ENCODE measurements around the gene DLG2.

Gene DLG2

DNA sequence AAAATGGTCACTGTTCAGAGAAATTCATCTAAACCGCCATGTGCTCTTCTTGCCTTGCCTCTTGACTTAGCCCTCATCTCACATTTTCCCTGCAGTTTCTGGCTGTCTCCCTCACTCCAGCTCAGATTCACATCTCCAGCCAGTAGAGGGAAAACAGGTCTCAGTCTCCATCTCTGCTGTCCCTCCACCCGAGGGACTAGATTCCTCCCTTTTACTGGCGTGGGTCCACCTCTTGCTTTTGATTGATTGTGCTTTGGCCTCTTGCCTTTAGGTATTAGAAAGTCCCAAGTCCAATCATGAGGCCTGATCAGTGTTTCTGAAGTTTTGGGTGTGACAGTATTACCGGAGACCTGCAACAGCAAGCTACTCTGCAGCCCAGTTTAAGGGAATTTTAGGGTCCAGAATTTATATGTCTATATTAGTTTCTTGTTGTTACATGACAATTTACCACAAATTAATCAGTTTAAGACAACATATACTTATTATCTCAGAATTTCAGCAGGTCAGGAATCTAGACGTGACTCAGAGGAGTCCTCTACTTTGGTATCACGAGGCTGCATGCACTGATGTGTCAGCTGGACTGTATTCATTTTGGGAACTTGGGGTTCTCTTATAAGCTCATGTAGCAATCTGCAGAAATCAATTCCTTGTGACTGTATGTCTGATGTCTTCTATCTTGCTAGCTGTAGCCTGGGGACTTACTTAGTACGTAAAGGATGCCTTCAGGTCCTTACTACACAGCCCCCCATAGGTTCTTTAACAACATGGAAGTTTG, 1535.7 kb downstream of the DLG2 start:
- no peak for DNase-seq (ENCODE audit: low spot score)

DNA sequence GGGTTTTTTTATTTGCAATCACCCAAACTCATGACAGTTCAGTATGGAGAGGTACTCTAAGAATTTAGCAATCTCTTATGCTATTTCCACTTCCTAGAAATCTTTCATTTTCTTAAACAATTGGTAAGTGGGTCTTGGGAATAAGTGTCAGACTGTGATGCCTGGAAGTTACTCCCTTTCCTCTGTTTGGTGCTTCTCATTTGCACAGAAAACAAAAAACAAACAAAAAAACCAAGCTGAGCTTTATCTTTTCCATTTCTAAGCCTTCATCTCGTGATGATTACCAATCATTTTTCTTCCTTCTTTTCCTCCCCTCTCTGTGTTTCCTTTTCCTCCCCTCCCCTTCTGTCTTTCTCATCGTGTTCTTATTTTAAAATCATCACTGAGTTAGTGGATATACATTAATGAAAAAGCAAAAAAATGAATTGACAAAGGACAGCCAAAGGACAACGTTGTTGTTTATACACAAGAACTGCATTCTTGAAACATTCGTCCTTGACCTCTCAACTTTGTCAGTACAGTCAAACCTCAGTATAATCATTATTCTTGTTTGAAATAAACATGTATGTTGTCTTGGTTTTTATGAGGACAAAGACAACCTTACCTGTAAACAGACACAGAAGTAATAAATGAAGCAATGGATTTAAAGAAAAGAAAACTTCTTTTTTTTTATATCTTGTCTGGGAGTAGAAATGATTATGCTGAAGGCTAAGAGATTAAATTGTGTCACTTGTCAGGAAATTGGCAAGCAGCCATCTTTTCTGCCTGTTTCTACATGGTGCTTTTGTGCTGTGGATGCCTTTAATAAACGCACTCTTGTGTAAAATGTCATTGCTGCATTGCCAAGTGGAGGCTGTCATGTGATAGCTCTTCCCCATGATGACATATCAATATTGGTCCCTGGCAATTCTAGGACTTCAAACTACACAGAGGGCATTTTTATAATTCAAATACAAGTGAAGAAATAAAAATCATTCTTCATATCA, 1537.8 kb downstream of the DLG2 start:
- DNase-seq (ENCODE audit: low spot score), result no peak

DNA sequence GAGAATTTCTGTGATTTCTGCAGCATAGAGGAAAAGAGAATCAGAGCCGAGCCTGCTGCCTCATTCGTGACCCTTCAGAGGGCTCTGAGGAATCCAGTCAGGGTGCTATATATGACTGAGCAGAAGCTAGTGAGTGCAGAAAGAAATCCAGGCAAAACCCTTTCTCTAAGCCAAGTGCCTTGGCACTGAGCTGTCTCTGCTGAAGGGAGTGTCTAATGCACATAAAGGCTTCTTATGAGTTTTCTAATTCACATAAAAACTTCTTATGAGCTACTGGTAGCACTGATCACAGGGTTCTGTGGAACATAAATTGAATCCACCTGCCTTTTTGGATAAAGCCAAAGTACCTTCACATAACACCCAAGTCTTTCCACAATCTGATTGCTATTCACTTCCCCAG, 1555.3 kb downstream of the DLG2 start:
- DNase-seq (ENCODE audit: low spot score), result no peak

DNA sequence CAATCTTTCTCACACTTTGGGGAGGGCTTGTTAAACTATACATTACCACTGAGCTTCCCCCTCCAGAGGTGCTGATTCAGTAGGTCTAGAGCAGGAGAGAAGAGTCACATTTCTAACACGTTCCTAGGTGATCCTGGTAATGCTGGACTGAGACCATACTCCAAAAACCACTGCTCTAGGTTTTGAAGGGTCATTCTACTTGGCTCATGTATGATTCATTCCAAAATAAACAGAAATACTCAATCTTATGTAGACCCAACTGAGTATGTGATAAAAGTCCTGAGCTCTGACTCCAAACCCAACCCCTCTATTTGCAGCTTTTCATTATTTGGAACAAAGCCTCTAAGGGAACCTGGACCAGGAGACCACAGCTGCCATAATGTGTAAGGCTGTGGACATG, 1558.1 kb downstream of the DLG2 start:
- no peak for DNase-seq (ENCODE audit: low spot score)

DNA sequence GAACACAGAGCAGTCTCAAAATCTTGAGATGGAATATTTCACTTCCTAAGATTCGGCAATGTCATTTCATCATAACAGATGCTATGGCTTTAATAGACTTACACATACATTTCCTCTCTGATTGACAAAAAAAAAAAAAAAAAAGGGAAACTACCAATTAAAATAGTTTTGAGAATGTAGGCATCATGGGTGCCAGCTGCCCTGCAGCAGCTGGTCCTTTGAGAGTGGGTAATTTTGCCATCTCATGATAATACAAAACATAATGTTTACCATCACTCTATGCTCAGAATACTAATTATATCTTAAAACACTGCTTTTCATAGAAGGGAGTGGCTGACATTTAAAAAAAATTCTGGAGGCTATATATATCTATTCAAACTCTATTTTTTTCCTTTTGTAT, 1565.4 kb downstream of the DLG2 start:
- DNase-seq (ENCODE audit: low spot score), result no peak

DNA sequence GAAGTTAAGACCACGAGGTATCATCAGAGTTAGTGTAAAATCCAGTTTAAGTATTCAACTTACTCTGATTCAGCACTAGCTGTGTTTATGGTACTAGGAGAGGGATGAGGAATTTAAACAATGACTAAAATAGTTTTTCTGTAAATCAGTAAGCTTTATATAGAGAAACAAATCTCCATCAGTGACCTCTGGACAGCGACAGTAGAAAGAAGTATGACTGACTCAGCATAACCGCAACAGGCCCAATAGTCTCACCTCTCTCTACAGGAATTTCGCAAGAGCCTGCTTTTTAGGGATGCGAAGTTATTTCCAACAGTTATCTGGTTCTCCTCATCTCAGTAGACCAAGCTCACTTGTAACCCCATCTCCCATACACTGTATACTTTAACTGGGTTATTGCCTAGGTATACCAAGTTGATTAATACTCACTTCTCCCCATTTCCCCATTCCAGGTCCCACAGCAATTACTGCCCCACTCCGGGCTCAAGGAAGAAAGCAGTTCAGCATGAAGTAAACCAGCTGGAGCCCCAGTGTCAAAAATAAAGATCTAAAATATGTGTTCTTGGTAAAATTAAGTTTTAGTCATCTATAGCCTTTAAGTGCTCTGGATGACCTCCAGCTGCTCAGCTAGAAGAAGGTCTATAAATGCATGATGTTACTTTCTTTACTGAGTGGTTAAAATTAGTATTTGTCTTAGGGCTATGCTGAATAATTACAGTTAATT, 1570.3 kb downstream of the DLG2 start:
- no peak for DNase-seq (ENCODE audit: low spot score)

DNA sequence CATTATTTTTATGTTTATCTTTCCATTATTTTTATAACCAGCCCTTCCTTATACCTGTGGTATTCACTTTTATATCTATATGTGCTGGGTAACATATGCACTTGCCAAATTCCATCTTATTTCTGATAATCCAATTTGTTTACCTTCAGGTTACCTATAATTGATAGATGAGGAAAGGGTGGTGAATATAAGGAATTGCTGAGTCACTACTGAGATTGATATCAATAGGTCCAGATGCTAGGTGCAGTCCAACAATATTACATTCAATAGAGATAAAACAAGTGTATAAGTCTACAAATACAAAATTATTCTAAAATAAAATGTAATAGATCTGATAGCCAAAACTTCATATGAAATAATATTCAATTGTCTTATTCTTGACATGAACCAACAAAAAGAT, 1582.0 kb downstream of the DLG2 start:
- DNase-seq (ENCODE audit: low spot score), result no peak

DNA sequence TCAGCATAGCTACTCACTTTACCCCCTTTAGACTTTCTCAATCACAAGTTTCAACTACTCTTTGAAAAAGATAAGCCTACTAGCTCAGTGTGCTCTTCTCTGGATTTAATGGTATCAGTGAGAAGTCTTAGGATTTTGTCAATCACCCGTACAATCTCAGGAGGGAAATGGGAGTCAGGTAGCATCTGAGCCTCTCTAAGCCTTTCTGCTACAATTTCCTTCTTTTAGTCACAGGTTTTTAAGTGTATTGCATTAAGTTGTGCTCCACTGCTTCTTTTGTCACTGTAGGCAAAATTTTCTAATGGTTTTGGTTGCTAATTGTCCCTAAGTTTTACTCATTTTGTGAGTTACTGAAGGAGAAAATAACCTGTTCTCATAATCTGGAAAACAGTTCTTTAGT, 1582.4 kb downstream of the DLG2 start:
- DNase-seq (ENCODE audit: low spot score), result no peak

DNA sequence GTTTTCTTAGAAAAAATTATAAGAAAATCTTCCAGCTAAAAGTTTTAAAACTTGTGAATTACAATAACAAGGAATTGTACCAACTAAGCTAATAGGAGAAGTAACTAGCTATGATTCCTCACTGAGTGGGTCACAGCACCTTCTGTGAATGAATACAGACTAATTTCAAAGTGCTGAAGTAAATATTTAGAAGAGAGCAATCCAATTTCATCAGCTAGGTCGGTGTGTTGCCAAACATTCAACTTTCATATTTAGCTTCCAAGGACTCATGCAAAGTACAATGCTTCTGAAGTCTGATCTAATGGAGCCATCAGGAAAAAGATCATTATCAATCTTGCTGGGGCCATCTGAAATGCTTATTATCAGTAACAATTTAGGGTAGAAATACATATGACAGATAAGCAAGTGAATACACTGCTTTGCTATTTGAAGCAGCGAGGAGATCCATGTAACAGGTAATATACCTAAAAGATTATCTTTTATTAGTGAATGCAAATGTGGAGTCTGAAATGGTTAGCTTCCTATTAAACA, 1590.4 kb downstream of the DLG2 start:
- DNase-seq (ENCODE audit: low spot score), result no peak

DNA sequence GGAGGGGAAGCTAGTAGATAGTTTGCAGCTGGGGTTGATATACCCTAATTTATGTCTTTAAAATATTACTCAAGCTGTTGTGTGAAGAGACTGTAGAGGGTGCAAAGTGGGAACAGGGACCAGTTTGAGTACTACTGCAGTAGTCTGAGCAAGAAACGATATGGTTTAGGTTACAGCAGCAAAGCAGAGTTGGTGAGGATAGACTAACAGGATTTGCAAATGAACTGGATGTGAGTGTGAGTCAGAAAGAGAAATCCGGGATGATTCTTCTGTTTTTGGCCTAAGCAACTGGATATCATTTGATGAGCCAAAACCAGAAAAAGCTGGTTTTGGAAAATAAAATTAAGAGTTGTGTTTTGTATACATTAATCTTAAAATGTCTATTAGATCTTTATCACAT, 1591.5 kb downstream of the DLG2 start:
- DNase-seq (ENCODE audit: low spot score), result no peak

DNA sequence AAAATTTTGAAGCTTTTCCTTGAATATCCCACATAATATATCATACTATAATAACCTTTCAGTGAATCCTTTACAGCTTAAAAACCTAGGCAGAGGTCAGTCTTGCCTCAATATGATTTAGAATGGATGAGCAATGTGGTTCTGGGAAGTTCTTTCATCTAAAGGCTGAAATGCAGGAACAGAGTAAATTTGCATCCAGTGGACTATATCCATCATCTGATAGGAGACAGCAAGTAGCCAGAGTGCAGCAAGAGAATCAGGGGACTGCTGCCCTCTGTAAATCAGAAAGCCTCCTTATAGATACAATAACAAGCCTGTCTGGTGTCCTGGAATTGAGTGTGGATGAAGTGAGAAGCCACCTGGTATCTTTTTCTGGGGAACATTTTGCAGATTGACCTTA, 1592.7 kb downstream of the DLG2 start:
- DNase-seq (ENCODE audit: low spot score), result no peak

DNA sequence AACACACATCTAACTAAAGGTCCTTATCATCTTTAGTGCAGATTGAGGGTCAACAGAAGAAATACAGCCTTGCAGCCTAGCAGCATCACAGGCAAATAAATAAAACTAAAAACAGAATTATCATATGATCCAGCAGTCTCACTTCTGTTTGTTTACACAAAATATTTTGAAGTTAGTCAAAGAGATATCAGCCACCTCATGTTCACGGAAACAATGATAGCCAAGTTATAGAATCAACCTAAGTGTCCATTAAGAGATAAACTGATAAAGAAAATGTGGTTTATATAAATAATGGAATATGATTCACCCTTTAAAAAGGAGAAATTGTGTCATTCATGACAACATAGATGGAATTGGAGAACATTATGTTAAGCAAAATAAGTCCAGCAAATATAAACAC, 1602.9 kb downstream of the DLG2 start:
- no peak for DNase-seq (ENCODE audit: low spot score)

DNA sequence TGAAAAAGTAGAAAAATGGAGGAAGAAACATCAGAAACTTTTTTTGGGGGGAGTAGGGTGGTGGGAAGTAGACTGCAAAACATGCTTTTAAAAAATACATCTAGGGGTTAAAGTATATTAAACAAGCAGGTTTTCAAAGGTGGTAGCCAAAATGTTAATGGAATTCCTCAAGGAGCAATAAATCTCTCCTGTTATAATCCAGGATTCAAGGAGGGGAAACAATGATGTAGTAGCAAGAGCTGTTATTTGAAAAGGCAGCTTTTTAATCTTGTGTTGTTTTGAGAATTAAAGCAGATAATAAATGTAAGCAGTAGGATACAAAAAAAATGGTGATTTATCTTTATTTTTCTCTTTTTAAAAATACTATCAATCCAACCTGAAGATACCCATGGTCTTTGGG, 1604.4 kb downstream of the DLG2 start:
- DNase-seq (ENCODE audit: low spot score), result no peak

DNA sequence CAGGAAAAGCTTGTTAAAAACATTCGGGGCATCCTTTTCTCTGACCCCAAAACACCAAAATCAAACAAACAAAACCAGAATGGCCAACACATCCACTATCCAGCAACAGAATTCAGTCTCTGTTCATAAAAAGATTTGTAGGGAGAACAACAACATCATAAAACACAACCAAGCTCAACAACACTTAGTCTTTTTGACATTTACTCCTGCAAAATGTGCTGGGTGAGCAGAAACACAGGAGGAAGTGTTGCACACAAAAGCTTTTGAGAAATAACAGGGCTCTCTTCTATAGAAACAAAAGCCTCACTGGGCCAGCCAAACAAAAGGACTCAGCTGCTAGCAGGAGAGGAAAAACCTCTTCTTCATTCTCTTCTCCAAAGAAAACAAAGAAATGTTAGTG, 1604.9 kb downstream of the DLG2 start:
- DNase-seq (ENCODE audit: low spot score), result no peak

DNA sequence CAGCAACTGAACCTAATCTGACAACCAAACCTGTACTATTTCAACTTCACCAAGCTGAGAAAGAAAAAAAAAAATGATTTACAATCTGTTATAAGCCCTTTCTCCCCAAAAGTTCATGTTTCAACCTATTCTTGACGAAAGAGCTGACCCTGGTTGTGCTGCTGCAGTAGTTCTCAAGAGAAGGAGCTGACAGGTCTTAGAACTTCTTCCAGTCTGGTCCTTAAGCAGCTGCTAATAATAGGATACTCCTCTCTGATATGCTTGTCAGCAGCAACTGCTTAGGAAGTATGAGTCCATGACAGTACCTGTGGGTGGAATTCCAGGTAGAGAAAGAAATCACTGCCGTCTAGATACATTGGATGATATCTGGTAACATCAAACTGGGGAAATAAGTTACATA, 1605.9 kb downstream of the DLG2 start:
- DNase-seq (ENCODE audit: low spot score), result no peak

DNA sequence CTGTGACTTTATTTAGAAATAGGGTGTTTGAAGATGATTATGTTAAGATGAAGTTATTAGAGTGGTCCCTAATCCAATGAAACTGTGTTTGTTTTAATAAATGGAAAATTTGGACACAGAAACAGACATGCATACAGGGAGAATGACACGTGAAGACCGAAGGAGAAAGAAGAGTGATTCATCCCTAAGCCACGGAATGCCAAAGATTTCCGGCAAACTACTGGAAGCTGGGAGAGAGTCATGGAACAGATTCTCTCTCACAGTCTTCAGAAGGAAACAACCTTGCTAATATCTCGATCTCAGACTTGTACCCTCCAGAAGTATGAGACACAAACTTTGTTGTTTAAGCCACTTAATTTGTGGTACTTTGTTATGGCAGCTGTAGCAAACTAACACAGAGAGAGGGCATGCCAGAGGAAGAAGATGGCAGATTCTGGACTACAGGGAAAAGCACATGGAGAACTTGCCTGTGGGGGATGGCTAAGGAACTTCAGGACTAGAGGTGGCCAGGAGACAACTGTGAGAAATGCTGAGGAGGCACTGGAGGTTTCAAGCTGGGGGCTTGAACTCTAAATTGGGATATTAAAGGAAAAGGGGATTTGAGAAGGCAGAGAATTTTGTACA, 1607.5 kb downstream of the DLG2 start:
- no peak for DNase-seq (ENCODE audit: low spot score)

DNA sequence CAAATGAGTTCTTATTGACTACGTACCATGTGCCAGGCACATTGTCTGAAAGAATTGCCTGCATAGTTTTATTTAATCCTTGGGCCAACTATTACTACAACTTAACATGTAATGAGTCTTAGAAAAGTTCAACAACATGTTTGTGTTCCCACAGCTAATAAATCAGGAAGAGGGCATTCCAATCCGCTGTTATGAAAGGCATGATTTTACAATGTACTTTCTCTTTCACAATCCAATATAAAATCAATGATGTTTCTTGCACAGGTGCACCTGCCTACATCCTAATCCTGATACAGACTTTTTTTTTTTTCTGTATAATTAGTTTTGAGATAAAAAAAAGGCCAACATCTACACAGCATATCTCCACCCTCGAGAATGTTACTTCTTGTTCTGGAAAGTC, 1612.6 kb downstream of the DLG2 start:
- no peak for DNase-seq (ENCODE audit: low spot score)

DNA sequence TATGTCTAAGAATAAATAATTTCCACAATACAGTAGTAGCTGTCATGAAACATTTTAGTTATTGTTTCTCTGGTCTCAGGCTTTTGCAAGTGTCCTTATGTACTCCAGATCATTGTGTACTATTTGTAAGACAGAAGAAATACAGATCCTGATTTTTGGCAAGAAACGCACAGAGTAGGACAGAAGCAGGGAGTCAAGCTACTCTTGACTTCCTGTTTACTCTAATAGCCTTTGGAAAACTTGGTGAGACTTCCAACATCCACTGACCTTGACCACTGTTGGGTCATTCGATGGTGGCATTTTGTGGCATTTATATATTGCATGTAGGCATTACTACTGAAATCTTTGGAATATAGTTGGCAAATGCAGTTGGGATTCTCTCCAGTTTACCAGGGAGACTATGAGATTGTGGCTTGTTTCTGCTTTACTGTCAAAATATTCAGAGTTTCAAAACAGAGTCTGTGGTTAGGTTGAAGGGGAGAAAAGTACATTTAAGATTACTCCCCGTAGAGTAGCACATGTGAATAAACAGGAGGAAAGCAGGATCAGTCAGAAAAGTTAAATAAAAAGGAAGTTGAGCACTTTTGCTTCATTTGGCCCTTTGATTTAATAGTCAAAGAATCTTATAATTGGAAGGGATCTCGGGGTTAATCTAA, 1614.8 kb downstream of the DLG2 start:
- DNase-seq (ENCODE audit: low spot score), result no peak

DNA sequence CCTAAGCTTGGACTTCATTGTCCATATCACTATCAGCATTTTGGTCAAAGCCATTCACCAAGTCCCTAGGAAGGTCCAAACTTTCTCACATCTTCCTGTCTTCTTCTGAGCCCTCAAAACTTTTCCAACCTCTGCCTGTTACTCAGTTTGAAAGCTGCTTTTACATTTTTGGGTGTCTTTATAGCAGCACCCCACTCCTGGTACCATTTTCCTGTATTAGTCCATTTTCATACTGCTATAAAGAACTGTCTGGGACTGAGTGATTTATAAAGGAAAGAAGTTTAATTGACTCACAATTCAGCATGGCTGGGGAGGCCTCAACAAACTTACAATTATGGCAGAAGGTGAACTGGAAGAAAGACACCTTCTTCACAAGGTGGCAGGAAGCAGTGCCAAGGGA, 1624.0 kb downstream of the DLG2 start:
- DNase-seq (ENCODE audit: low spot score), result no peak

DNA sequence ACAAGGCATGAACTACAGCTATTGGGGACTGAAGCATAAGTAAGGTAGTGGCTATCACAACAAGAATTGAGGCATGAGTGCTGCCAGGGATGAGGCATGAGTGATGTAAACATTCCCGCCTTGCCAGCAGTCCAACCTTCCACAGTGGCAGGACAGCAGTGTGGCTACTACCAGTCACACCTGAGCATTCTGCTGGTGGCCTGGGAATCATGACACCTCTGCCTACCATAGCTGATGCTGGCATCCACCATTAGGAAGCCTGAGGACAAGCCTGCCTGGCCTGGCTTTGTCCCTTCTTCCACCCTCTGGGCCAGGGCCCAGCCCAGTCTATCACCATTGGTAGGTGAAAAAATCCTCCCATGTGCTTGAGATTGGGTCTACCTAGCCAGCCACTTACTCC, 1628.2 kb downstream of the DLG2 start:
- no peak for DNase-seq (ENCODE audit: low spot score)

DNA sequence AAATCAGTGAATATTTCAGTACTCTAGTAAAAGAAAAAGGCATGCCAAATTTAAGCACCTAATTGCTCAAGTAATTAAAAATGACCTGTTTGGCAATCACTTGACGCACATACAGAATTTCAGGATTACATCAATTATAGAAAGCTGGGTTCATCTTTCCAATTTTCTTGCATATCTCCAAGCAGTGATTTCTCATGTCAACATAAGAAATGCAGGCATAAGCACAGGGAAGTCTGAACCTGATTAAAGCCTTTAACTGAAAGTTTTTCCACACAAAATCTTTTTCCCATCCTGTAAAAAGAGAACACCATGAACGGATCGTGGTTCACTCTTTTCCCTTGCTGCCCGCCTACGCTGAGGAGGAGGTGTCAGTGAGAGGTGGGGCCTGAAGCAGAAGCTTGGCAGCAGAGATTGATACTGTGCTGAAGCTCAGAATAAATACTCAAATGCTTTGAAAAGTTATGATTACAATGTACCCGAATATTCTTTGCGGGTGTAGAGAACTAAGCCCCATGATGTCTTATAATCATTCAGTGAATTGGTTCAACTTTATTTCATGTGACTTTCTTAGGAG, 1636.9 kb downstream of the DLG2 start:
- DNase-seq (ENCODE audit: low spot score), result no peak

Measured in D341Med (cell line).